ENCODE data around the gene BTN2A1. TPM values are rescaled to one million over a fixed set of nuclear protein-coding genes. Genes with fewer than 3 reads are reported as not detected.
"Not testable (repeated sequence)": the region's sequence is repeated elsewhere in the genome, so short reads cannot be mapped to it uniquely, and the experiment has no call there.

Gene BTN2A1
- total RNA-seq, 1 donor from 2014 or later: 6.1 TPM

GRCh38 chr6:26426691-26427450 lies 30.9 kb upstream of the BTN2A1 start:
- no peak for DNase-seq (ENCODE audit: low read depth)
- no peak overlapping the region for H3K4me3 ChIP-seq (ENCODE audit: low read depth, low read length)
- no peak for TF ChIP-seq CTCF (conservative IDR thresholded peaks at IDR 0.05; ENCODE audit: low read depth, low read length)

GRCh38 chr6:26427451-26427809 lies 30.3 kb upstream of the BTN2A1 start:
- H3K4me3 ChIP-seq (ENCODE audit: low read depth, low read length): no peak overlapping the region
- DNase-seq (ENCODE audit: low read depth): no peak
- TF ChIP-seq CTCF (conservative IDR thresholded peaks at IDR 0.05; ENCODE audit: low read depth, low read length): no peak

GRCh38 chr6:26428206-26428605 lies 29.5 kb upstream of the BTN2A1 start:
- DNase-seq (ENCODE audit: low read depth): no peak
- no peak overlapping the region for H3K4me3 ChIP-seq (ENCODE audit: low read depth, low read length)
- TF ChIP-seq CTCF (conservative IDR thresholded peaks at IDR 0.05; ENCODE audit: low read depth, low read length): no peak

GRCh38 chr6:26430787-26431186 lies 27.0 kb upstream of the BTN2A1 start:
- no peak overlapping the region for H3K4me3 ChIP-seq (ENCODE audit: low read depth, low read length)
- TF ChIP-seq CTCF (conservative IDR thresholded peaks at IDR 0.05; ENCODE audit: low read depth, low read length): no peak
- DNase-seq (ENCODE audit: low read depth): no peak

- no peak for TF ChIP-seq CTCF (conservative IDR thresholded peaks at IDR 0.05; ENCODE audit: low read depth, low read length)
- no peak overlapping the region for H3K4me3 ChIP-seq (ENCODE audit: low read depth, low read length)
- DNase-seq (ENCODE audit: low read depth): no peak
These were observed 26.2 kb upstream of the BTN2A1 start for GRCh38 chr6:26431258-26432172.

- H3K4me3 ChIP-seq (ENCODE audit: low read depth, low read length): no peak overlapping the region
- DNase-seq (ENCODE audit: low read depth): no peak
- no peak for TF ChIP-seq CTCF (conservative IDR thresholded peaks at IDR 0.05; ENCODE audit: low read depth, low read length)
These were observed 25.0 kb upstream of the BTN2A1 start for GRCh38 chr6:26432627-26433201.

GRCh38 chr6:26433680-26434079 lies 24.1 kb upstream of the BTN2A1 start:
- not testable (repeated sequence) for DNase-seq (ENCODE audit: low read depth); H3K4me3 ChIP-seq (ENCODE audit: low read depth, low read length)

Measured in epithelial cell of proximal tubule (primary cell).